ENCODE results near the gene GFRA1.

Gene GFRA1

GRCh38 chr10:116197946-116198675 is 74.9 kb downstream of the GFRA1 start:
- H3K9me3 ChIP-seq (ENCODE audit: control insufficient read depth, low read length) = peaks cover 4% of the 10 kb centered on the region
- H3K27ac ChIP-seq (ENCODE audit: low read depth, low read length, severe bottlenecking) = no peak overlapping the region
- no peak overlapping the region for H3K4me3 ChIP-seq (ENCODE audit: extremely low read depth, insufficient read depth, low read length, poor library complexity, severe bottlenecking)
- WGBS, 2 experiments (ENCODE audit: insufficient coverage in 2 of 2) = 91 to 96% methylated on average over 8 to 9 of the region's 12 CpGs
- H3K4me1 ChIP-seq (ENCODE audit: control insufficient read depth, insufficient read depth, low read length, poor library complexity, severe bottlenecking) = no peaks in the 10 kb centered on the region
- H3K36me3 ChIP-seq (ENCODE audit: control insufficient read depth, insufficient read depth, low read length) = no peaks in the 10 kb centered on the region

GRCh38 chr10:116195583-116195982 is 77.4 kb downstream of the GFRA1 start:
- H3K36me3 ChIP-seq (ENCODE audit: control insufficient read depth, insufficient read depth, low read length) = no peaks in the 10 kb centered on the region
- no peaks in the 10 kb centered on the region for H3K4me1 ChIP-seq (ENCODE audit: control insufficient read depth, insufficient read depth, low read length, poor library complexity, severe bottlenecking)
- WGBS, 2 experiments (ENCODE audit: insufficient coverage in 2 of 2) = 89 to 100% methylated on average over 3 to 4 of the region's 4 CpGs

GRCh38 chr10:116195039-116195438 is 78.0 kb downstream of the GFRA1 start:
- 71 to 100% methylated on average over 1 to 2 of the region's 2 CpGs for WGBS, 2 experiments (ENCODE audit: insufficient coverage in 2 of 2)
- Histone ChIP-seq H3K36me3 (ENCODE audit: control insufficient read depth, insufficient read depth, low read length) (no peaks in the 10 kb centered on the region), H3K9me3 (ENCODE audit: control insufficient read depth, low read length) (peaks cover 4% of the 10 kb centered on the region), H3K4me1 (ENCODE audit: control insufficient read depth, insufficient read depth, low read length, poor library complexity, severe bottlenecking) (no peaks in the 10 kb centered on the region), H3K27ac (ENCODE audit: low read depth, low read length, severe bottlenecking) (no peak overlapping the region), H3K4me3 (ENCODE audit: extremely low read depth, insufficient read depth, low read length, poor library complexity, severe bottlenecking) (no peak overlapping the region)

More at GRCh38 chr10:116195583-116195982, 77.4 kb downstream of the GFRA1 start:
- Histone ChIP-seq H3K4me3 (ENCODE audit: extremely low read depth, insufficient read depth, low read length, poor library complexity, severe bottlenecking) (no peak overlapping the region), H3K27ac (ENCODE audit: low read depth, low read length, severe bottlenecking) (no peak overlapping the region), H3K9me3 (ENCODE audit: control insufficient read depth, low read length) (peaks cover 4% of the 10 kb centered on the region)

GRCh38 chr10:116194061-116194460 is 78.9 kb downstream of the GFRA1 start:
- H3K9me3 ChIP-seq (ENCODE audit: control insufficient read depth, low read length) = peaks cover 4% of the 10 kb centered on the region
- no CpG with 5 or more reads among the region's 1 CpG for WGBS, 2 experiments (ENCODE audit: insufficient coverage in 2 of 2)
- H3K4me3 ChIP-seq (ENCODE audit: extremely low read depth, insufficient read depth, low read length, poor library complexity, severe bottlenecking) = no peak overlapping the region
- H3K36me3 ChIP-seq (ENCODE audit: control insufficient read depth, insufficient read depth, low read length) = no peaks in the 10 kb centered on the region
- no peaks in the 10 kb centered on the region for H3K4me1 ChIP-seq (ENCODE audit: control insufficient read depth, insufficient read depth, low read length, poor library complexity, severe bottlenecking)
- no peak overlapping the region for H3K27ac ChIP-seq (ENCODE audit: low read depth, low read length, severe bottlenecking)

- no peaks in the 10 kb centered on the region for H3K4me1 ChIP-seq (ENCODE audit: control insufficient read depth, insufficient read depth, low read length, poor library complexity, severe bottlenecking)
- WGBS, 2 experiments (ENCODE audit: insufficient coverage in 2 of 2) = 100% methylated on average over 2 of the region's 2 CpGs
- no peak overlapping the region for H3K27ac ChIP-seq (ENCODE audit: low read depth, low read length, severe bottlenecking)
- no peak overlapping the region for H3K4me3 ChIP-seq (ENCODE audit: extremely low read depth, insufficient read depth, low read length, poor library complexity, severe bottlenecking)
- H3K9me3 ChIP-seq (ENCODE audit: control insufficient read depth, low read length) = no peaks in the 10 kb centered on the region
- no peaks in the 10 kb centered on the region for H3K36me3 ChIP-seq (ENCODE audit: control insufficient read depth, insufficient read depth, low read length)
Measured at GRCh38 chr10:116190883-116191282, 82.1 kb downstream of the GFRA1 start.

- H3K4me1 ChIP-seq (ENCODE audit: control insufficient read depth, insufficient read depth, low read length, poor library complexity, severe bottlenecking) = no peaks in the 10 kb centered on the region
- 83 to 94% methylated on average over 4 of the region's 6 CpGs for WGBS, 2 experiments (ENCODE audit: insufficient coverage in 2 of 2)
- no peaks in the 10 kb centered on the region for H3K9me3 ChIP-seq (ENCODE audit: control insufficient read depth, low read length)
- no peak overlapping the region for H3K4me3 ChIP-seq (ENCODE audit: extremely low read depth, insufficient read depth, low read length, poor library complexity, severe bottlenecking)
- no peak overlapping the region for H3K27ac ChIP-seq (ENCODE audit: low read depth, low read length, severe bottlenecking)
- H3K36me3 ChIP-seq (ENCODE audit: control insufficient read depth, insufficient read depth, low read length) = no peaks in the 10 kb centered on the region
Measured at GRCh38 chr10:116186273-116186672, 86.7 kb downstream of the GFRA1 start.

- no peak overlapping the region for H3K4me3 ChIP-seq (ENCODE audit: extremely low read depth, insufficient read depth, low read length, poor library complexity, severe bottlenecking)
- H3K9me3 ChIP-seq (ENCODE audit: control insufficient read depth, low read length) = no peaks in the 10 kb centered on the region
- H3K4me1 ChIP-seq (ENCODE audit: control insufficient read depth, insufficient read depth, low read length, poor library complexity, severe bottlenecking) = no peaks in the 10 kb centered on the region
- no peak overlapping the region for H3K27ac ChIP-seq (ENCODE audit: low read depth, low read length, severe bottlenecking)
- 85 to 95% methylated on average over 7 of the region's 7 CpGs for WGBS, 2 experiments (ENCODE audit: insufficient coverage in 2 of 2)
- no peaks in the 10 kb centered on the region for H3K36me3 ChIP-seq (ENCODE audit: control insufficient read depth, insufficient read depth, low read length)
Measured at GRCh38 chr10:116185199-116185867, 87.7 kb downstream of the GFRA1 start.

DNA sequence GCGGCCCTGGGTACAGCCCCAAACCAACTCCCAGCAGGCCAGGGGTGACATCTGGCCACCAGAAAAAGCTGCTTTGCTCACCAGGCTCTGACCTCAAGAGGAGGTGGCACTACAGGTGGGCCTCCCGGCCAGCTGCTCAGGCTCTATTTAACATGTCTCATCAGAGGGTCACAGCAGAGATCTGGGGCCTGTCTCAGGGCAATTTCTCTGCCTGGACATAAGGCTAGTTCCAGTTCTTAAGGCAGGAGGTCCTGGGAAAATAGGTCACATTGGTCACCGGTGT is 88.6 kb downstream of the GFRA1 start:
- H3K4me3 ChIP-seq (ENCODE audit: extremely low read depth, insufficient read depth, low read length, poor library complexity, severe bottlenecking) = no peak overlapping the region
- WGBS, 2 experiments (ENCODE audit: insufficient coverage in 2 of 2) = 90 to 100% methylated on average over 2 to 3 of the region's 3 CpGs
- H3K4me1 ChIP-seq (ENCODE audit: control insufficient read depth, insufficient read depth, low read length, poor library complexity, severe bottlenecking) = no peaks in the 10 kb centered on the region
- no peak overlapping the region for H3K27ac ChIP-seq (ENCODE audit: low read depth, low read length, severe bottlenecking)
- H3K36me3 ChIP-seq (ENCODE audit: control insufficient read depth, insufficient read depth, low read length) = no peaks in the 10 kb centered on the region
- H3K9me3 ChIP-seq (ENCODE audit: control insufficient read depth, low read length) = no peaks in the 10 kb centered on the region

DNA sequence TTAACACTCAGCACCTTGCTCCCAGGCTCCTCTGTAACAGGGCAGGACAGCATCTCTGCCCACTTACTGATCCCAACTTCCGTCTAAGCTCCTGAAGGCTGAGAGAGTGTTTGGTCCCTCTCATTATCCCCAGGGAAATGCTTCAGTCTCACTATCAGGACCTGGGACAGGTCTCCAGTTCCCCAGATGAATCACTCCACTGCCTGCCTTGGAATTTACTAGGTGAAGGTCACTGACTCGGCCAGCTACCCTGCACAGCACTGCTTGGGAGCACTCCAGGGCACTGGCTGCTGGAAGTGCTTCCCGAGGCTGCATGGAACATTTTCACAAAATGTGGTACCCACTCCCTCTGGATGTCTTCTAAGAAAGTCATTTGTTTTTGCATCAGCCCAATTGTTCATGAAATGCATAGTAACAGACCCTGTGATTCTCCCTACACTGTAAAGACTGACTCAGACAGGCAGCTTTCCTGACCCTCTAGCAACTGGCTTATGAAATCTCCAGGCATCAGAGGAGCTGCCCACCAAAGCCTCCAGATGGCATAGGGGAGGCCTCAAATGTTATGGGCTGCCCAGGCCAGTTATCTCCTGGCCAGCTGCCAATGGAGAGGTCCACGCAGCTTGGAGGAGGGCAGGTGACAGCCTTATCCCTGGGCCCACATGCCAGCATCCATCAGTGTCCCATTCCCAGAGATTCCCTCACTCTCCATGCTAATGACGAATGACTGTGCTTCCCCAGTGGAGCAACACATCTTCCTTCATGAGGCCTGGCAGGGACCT is 89.1 kb downstream of the GFRA1 start:
- WGBS, 2 experiments (ENCODE audit: insufficient coverage in 2 of 2) = 64 to 67% methylated on average over 5 of the region's 5 CpGs
- Histone ChIP-seq H3K4me3 (ENCODE audit: extremely low read depth, insufficient read depth, low read length, poor library complexity, severe bottlenecking) (no peak overlapping the region), H3K4me1 (ENCODE audit: control insufficient read depth, insufficient read depth, low read length, poor library complexity, severe bottlenecking) (no peaks in the 10 kb centered on the region), H3K9me3 (ENCODE audit: control insufficient read depth, low read length) (no peaks in the 10 kb centered on the region), H3K36me3 (ENCODE audit: control insufficient read depth, insufficient read depth, low read length) (no peaks in the 10 kb centered on the region), H3K27ac (ENCODE audit: low read depth, low read length, severe bottlenecking) (no peak overlapping the region)

DNA sequence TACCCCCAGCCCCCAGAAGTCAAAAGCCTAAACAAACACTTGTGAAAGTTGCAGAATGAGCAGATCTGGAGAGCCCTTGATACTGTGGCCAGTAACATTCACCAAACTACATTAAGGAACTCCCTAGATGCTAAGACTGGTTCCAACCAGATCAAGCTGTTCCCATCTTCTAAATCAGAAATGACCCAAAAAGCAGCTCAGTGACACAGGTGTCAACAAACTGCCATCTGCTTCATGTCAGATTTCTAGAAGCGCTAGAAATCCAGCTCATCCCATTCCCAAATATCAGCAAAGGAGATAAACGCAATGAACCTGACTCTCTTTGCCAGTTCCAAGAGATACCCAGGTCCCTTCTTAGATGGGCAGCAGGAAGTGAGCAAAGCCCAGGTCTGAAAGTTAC is 90.6 kb downstream of the GFRA1 start:
- H3K36me3 ChIP-seq (ENCODE audit: control insufficient read depth, insufficient read depth, low read length) = no peaks in the 10 kb centered on the region
- H3K4me3 ChIP-seq (ENCODE audit: extremely low read depth, insufficient read depth, low read length, poor library complexity, severe bottlenecking) = no peak overlapping the region
- no peaks in the 10 kb centered on the region for H3K9me3 ChIP-seq (ENCODE audit: control insufficient read depth, low read length)
- no peak overlapping the region for H3K27ac ChIP-seq (ENCODE audit: low read depth, low read length, severe bottlenecking)
- no peaks in the 10 kb centered on the region for H3K4me1 ChIP-seq (ENCODE audit: control insufficient read depth, insufficient read depth, low read length, poor library complexity, severe bottlenecking)
- WGBS, 2 experiments (ENCODE audit: insufficient coverage in 2 of 2) = 100% methylated on average over 1 to 2 of the region's 2 CpGs

All from mesodermal cell (in vitro differentiated cells).